HG02970 (cell line): ENCODE measurements around the gene PPFIA1.

Experiments
- ATAC-seq: cut with Tn5 transposase; IDR thresholded peaks from one replicate; pipeline ENCODE4 v1.9.1; 2021; ENCODE audit warnings: mild to moderate bottlenecking, moderate library complexity, moderate number of reproducible peaks; ENCODE audit not compliant: unreplicated experiment, low FRiP score

PPFIA1 gene

GRCh38 chr11:70351646-70352045, 81.2 kb downstream of the PPFIA1 start:
- no peak for ATAC-seq

GRCh38 chr11:70352100-70352499, 81.6 kb downstream of the PPFIA1 start:
- no peak for ATAC-seq

- ATAC-seq: no peak
Measured at GRCh38 chr11:70352601-70353000, 82.1 kb downstream of the PPFIA1 start.

- ATAC-seq: no peak
Measured at GRCh38 chr11:70353329-70353728, 82.8 kb downstream of the PPFIA1 start.

- ATAC-seq: no peak
Measured at GRCh38 chr11:70353900-70354568, 83.5 kb downstream of the PPFIA1 start.

GRCh38 chr11:70354629-70355028, 84.1 kb downstream of the PPFIA1 start:
- ATAC-seq: no peak

GRCh38 chr11:70358753-70359152, 88.3 kb downstream of the PPFIA1 start:
- no peak for ATAC-seq

- ATAC-seq: no peak
Measured at GRCh38 chr11:70359451-70360205, 89.1 kb downstream of the PPFIA1 start.

GRCh38 chr11:70360211-70360610, 89.7 kb downstream of the PPFIA1 start:
- ATAC-seq: no peak

- no peak for ATAC-seq
Measured at GRCh38 chr11:70364178-70364577, 93.7 kb downstream of the PPFIA1 start.

- no peak for ATAC-seq
Measured at GRCh38 chr11:70364745-70365543, 94.5 kb downstream of the PPFIA1 start.

- ATAC-seq: no peak
Measured at GRCh38 chr11:70365544-70365927, 95.0 kb downstream of the PPFIA1 start.

GRCh38 chr11:70367071-70367470, 96.6 kb downstream of the PPFIA1 start:
- no peak for ATAC-seq

- ATAC-seq: no peak
Measured at GRCh38 chr11:70368961-70369360, 98.5 kb downstream of the PPFIA1 start.

- no peak for ATAC-seq
Measured at GRCh38 chr11:70371241-70371640, 100.8 kb downstream of the PPFIA1 start.

GRCh38 chr11:70372076-70372475, 101.6 kb downstream of the PPFIA1 start:
- ATAC-seq: no peak

- no peak for ATAC-seq
Measured at GRCh38 chr11:70376621-70377020, 106.1 kb downstream of the PPFIA1 start.

GRCh38 chr11:70377645-70378044, 107.2 kb downstream of the PPFIA1 start:
- ATAC-seq: no peak

- no peak for ATAC-seq
Measured at GRCh38 chr11:70378506-70379134, 108.1 kb downstream of the PPFIA1 start.

GRCh38 chr11:70381350-70381749, 110.9 kb downstream of the PPFIA1 start:
- ATAC-seq: no peak
